Sigmoid colon (tissue), 7 donors: ENCODE measurements around the gene LRCH4. TPM values are rescaled to one million over a fixed set of nuclear protein-coding genes. Genes with fewer than 3 reads are reported as not detected.

ENCODE experiments used
- DNase-seq: peaks from one replicate; pipeline ENCODE4 v3.0.0-alpha.2; 2019
- H3K27ac ChIP-seq, 4 donors: fragments of 200-600 bp; sonication (generic); one replicate each; pipeline ENCODE4 v1.5.1; 2016 to 2019; ENCODE audit warnings: mild to moderate bottlenecking in 1 of 4
- H3K27me3 ChIP-seq, 3 donors: fragments of 200-600 bp; sonication (generic); one replicate each; pipeline ENCODE4 v1.5.1; 2019; ENCODE audit warnings: mild to moderate bottlenecking in 1 of 3
- H3K36me3 ChIP-seq, 4 donors: fragments of 200-600 bp; sonication (generic); one replicate each; pipeline ENCODE4 v1.5.1; 2016 to 2019
- H3K4me1 ChIP-seq, 4 donors: fragments of 200-600 bp; sonication (generic); one replicate each; pipeline ENCODE4 v1.5.1; 2017 to 2019
- H3K4me3 ChIP-seq, 4 donors: fragments of 200-600 bp; sonication (generic); one replicate each; pipeline ENCODE4 v1.5.1; 2017 to 2019; ENCODE audit warnings: mild to moderate bottlenecking in 2 of 4, moderate library complexity in 1 of 4
- H3K9me3 ChIP-seq, 4 donors: fragments of 200-600 bp in 3 of 4; sonication (generic) in 3 of 4; one replicate each; pipeline versions ENCODE4 v1.5.1 to v1.6.1; 2013 to 2019
- CTCF ChIP-seq, 4 experiments: fragments of 450-650 bp in 3 of 4; fragments of 200-600 bp in 1 of 4; IDR thresholded peaks; one replicate each; pipeline ENCODE4 v1.5.1; 2016 to 2019; ENCODE audit warnings: antibody characterized with exemption in 4 of 4, mild to moderate bottlenecking in 3 of 4, moderate library complexity in 2 of 4
- EP300 ChIP-seq, 4 donors: sonication (generic); formaldehyde crosslinking; IDR thresholded peaks; one replicate each; pipeline ENCODE4 v1.6.1; 2017; ENCODE audit warnings: antibody characterized with exemption in 4 of 4
- POLR2A ChIP-seq, 2 donors: fragments of 450-650 bp; IDR thresholded peaks; one replicate each; pipeline ENCODE4 v1.6.1; 2016; ENCODE audit warnings: antibody characterized with exemption in 2 of 2, mild to moderate bottlenecking in 2 of 2, moderate library complexity in 2 of 2
- POLR2AphosphoS5 ChIP-seq, 4 donors: sonication (generic); formaldehyde crosslinking; IDR thresholded peaks; one replicate each; pipeline ENCODE4 v1.6.1; 2017; ENCODE audit warnings: antibody characterized with exemption in 4 of 4
- WGBS, 2 donors: extraction: QIAGEN DNeasy Blood & Tissue Kit; methylation state at CpG; one replicate each; pipeline ENCODE4 v1.1.7; 2013; 5-methylcytosine and 5-hydroxymethylcytosine counted together
- intact Hi-C: fragments of 100-400 bp; cut with DNase I; formaldehyde crosslinking; loops from one replicate; pipeline ENCODE4 v1.15.1; 2023
- polyA plus RNA-seq, 3 donors: library from polyadenylated mRNA; stranded (reverse); fragments of 200-250 nt; gene quantifications; one replicate each; pipeline ENCODE4 v1.2.3, GENCODE V29; 2013
- total RNA-seq, 4 donors: library from RNA; depleted of rRNA; stranded (reverse); fragments of >200 nt; gene quantifications; one replicate each; pipeline ENCODE4 v1.1.0, GENCODE V29; 2016
- donor health status: healthy with polysubstance abuse.
- donor health status: Bipolar disorder and iron deficiency.
- donor health status: healthy.

The LRCH4 gene
- total and polyA plus RNA-seq, 7 donors, result 28.2 to 92.3 (median 40.7) TPM

- Histone ChIP-seq H3K27me3 (no peaks in the 10 kb centered on the region), H3K4me3 (peak overlapping the region; percentile 74 to 81 (median 78)), H3K36me3 (no peaks in the 10 kb centered on the region), H3K27ac (peak overlapping the region; percentile 84 to 90 (median 84)), H3K4me1 (peaks cover 0 to 41% (median 29%) of the 10 kb centered on the region in 4 donors), H3K9me3 (no peaks in the 10 kb centered on the region)
- TF ChIP-seq EP300 (IDR thresholded peaks at IDR 0.05) (no peak), POLR2A (IDR thresholded peaks at IDR 0.05) (peak in 1 of 2 donors; percentile 26), POLR2AphosphoS5 (IDR thresholded peaks at IDR 0.05) (peak; percentile 73 to 85 (median 82)), CTCF (IDR thresholded peaks at IDR 0.05) (peak in 3 of 4 experiments; percentile 24 to 45 (median 43))
- DNase-seq, result peak; percentile 93
- 1% methylated on average over 70 of the region's 70 CpGs for WGBS, 2 donors
- intact Hi-C loops, result loop anchor here (1.0 to 2.0 kb wide), 2 partner anchors 18 to 70 kb away; partner anchors contain the start of genes FBXO24 and LRCH4
Observed at GRCh38 chr7:100604028-100604975, 18.4 kb upstream of the LRCH4 start.

GRCh38 chr7:100603726-100604027, 17.7 kb upstream of the LRCH4 start:
- Histone ChIP-seq H3K4me1 (peaks cover 0 to 41% (median 29%) of the 10 kb centered on the region in 4 donors), H3K27ac (peak overlapping the region; percentile 84 to 90 (median 84)), H3K4me3 (peak overlapping the region; percentile 74 to 81 (median 78)), H3K36me3 (no peaks in the 10 kb centered on the region), H3K27me3 (no peaks in the 10 kb centered on the region), H3K9me3 (no peaks in the 10 kb centered on the region)
- 9 to 20% methylated on average over 10 of the region's 10 CpGs for WGBS, 2 donors
- no peak for TF ChIP-seq CTCF (IDR thresholded peaks at IDR 0.05)
- no peak for TF ChIP-seq POLR2AphosphoS5 (IDR thresholded peaks at IDR 0.05)
- TF ChIP-seq POLR2A (IDR thresholded peaks at IDR 0.05), result no peak
- no peak for TF ChIP-seq EP300 (IDR thresholded peaks at IDR 0.05)
- intact Hi-C loops, result loop anchor here (1.0 to 2.0 kb wide), 2 partner anchors 17 to 71 kb away; partner anchors contain the start of genes FBXO24 and LRCH4
- DNase-seq, result no peak

- intact Hi-C loops, result no loop called here
- no peaks in the 10 kb centered on the region for H3K9me3 ChIP-seq
- H3K27ac ChIP-seq, result peak overlapping the region; percentile 84 to 90 (median 84)
- DNase-seq, result peak; percentile 95
- H3K4me1 ChIP-seq, result peaks cover 0 to 41% (median 29%) of the 10 kb centered on the region in 4 donors
- H3K27me3 ChIP-seq, result no peaks in the 10 kb centered on the region
- TF ChIP-seq EP300 (IDR thresholded peaks at IDR 0.05) (no peak), POLR2AphosphoS5 (IDR thresholded peaks at IDR 0.05) (peak in 3 of 4 donors; percentile 24 to 42 (median 41)), POLR2A (IDR thresholded peaks at IDR 0.05) (no peak)
- peak overlapping the region; percentile 74 to 81 (median 78) for H3K4me3 ChIP-seq
- 39 to 62% methylated on average over 21 of the region's 21 CpGs for WGBS, 2 donors
- no peaks in the 10 kb centered on the region for H3K36me3 ChIP-seq
Observed at GRCh38 chr7:100602889-100603725, 17.2 kb upstream of the LRCH4 start.

GRCh38 chr7:100600730-100601038, 14.8 kb upstream of the LRCH4 start:
- TF ChIP-seq POLR2A (IDR thresholded peaks at IDR 0.05), result no peak
- no peak for TF ChIP-seq EP300 (IDR thresholded peaks at IDR 0.05)
- TF ChIP-seq CTCF (IDR thresholded peaks at IDR 0.05), result no peak
- no peak for TF ChIP-seq POLR2AphosphoS5 (IDR thresholded peaks at IDR 0.05)
- 76 to 95% methylated on average over 9 of the region's 9 CpGs for WGBS, 2 donors
- no peak for DNase-seq
- Histone ChIP-seq H3K36me3 (no peaks in the 10 kb centered on the region), H3K9me3 (no peaks in the 10 kb centered on the region), H3K27ac (no peak overlapping the region), H3K4me1 (peaks cover 0 to 37% (median 27%) of the 10 kb centered on the region in 4 donors), H3K4me3 (no peak overlapping the region), H3K27me3 (no peaks in the 10 kb centered on the region)
- intact Hi-C loops, result no loop called here
